GM12874 (cell line): ENCODE data around the gene MN1.

Experiments
- CTCF ChIP-seq: IDR thresholded peaks from 2 replicates; pipeline ENCODE4 v1.5.1; 2011; ENCODE audit warnings: low read depth, mild to moderate bottlenecking, control low read depth, low read length, moderate library complexity; ENCODE audit not compliant: insufficient read depth

Gene MN1

GRCh38 chr22:27791859-27792241 lies 9.7 kb downstream of the MN1 start:
- TF ChIP-seq CTCF = no peak

GRCh38 chr22:27791159-27791858 lies 10.2 kb downstream of the MN1 start:
- TF ChIP-seq CTCF = no peak

- no peak for TF ChIP-seq CTCF
Measured at GRCh38 chr22:27790376-27791158, 11.0 kb downstream of the MN1 start.

- TF ChIP-seq CTCF = no peak
Measured at GRCh38 chr22:27788500-27789288, 12.9 kb downstream of the MN1 start.

- no peak for TF ChIP-seq CTCF
Measured at GRCh38 chr22:27786965-27787364, 14.6 kb downstream of the MN1 start.

- no peak for TF ChIP-seq CTCF
Measured at GRCh38 chr22:27786291-27786932, 15.1 kb downstream of the MN1 start.

- TF ChIP-seq CTCF = no peak
Measured at GRCh38 chr22:27785831-27786230, 15.7 kb downstream of the MN1 start.
